22Rv1 (cell line): ENCODE measurements around the gene DUXB.

ENCODE experiments used
- H3K27ac ChIP-seq: fragments of 450-650 bp; 2 replicates; pipeline ENCODE4 v1.5.1; 2017
- ZFX ChIP-seq: fragments of 450-650 bp; IDR thresholded peaks from 2 replicates; pipeline ENCODE4 v1.6.1; 2017; ENCODE audit warnings: antibody characterized with exemption, borderline replicate concordance
- TF ChIP-seq, protein P1 (sequence below): fragments of 450-650 bp; IDR thresholded peaks from 2 replicates; pipeline ENCODE4 v1.5.1; 2017; ENCODE audit warnings: mild to moderate bottlenecking

Gene DUXB

DNA sequence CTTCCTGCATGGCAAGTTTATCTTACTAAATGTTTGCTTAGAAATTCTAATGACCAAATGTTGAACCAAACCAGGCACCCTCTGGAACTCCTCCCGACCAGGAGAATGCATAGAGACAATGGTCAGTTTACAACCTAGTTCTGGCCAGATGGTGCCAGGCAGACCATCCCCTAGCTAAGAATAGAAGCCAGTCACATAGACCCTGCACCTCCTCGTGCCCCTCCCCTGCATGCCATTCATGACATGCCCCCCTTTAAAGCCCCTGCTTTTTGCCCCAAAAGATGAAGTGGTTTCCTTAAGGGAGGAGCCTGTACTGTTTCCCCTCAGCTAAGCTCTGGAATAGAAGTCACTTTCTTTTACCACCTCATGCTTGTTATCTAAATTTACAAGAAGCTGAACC lies 31.6 kb upstream of the DUXB start:
- TF ChIP-seq ZFX = no peak
- TF ChIP-seq, protein P1, sequence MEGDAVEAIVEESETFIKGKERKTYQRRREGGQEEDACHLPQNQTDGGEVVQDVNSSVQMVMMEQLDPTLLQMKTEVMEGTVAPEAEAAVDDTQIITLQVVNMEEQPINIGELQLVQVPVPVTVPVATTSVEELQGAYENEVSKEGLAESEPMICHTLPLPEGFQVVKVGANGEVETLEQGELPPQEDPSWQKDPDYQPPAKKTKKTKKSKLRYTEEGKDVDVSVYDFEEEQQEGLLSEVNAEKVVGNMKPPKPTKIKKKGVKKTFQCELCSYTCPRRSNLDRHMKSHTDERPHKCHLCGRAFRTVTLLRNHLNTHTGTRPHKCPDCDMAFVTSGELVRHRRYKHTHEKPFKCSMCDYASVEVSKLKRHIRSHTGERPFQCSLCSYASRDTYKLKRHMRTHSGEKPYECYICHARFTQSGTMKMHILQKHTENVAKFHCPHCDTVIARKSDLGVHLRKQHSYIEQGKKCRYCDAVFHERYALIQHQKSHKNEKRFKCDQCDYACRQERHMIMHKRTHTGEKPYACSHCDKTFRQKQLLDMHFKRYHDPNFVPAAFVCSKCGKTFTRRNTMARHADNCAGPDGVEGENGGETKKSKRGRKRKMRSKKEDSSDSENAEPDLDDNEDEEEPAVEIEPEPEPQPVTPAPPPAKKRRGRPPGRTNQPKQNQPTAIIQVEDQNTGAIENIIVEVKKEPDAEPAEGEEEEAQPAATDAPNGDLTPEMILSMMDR = no peak
- H3K27ac ChIP-seq = peak overlapping the region; percentile 17; the same call in 1 of the 2 replicates

- TF ChIP-seq, protein P1 = no peak
- no peak for TF ChIP-seq ZFX
- H3K27ac ChIP-seq = no peak overlapping the region
Observed at GRCh38 chr16:75727221-75727620, 26.0 kb upstream of the DUXB start.

GRCh38 chr16:75726390-75726789 lies 25.1 kb upstream of the DUXB start, which contains the start of gene CPHXL:
Gene CPHXL (minus strand): TSS chr16:75726490. CDS start chr16:75726442, 48 bp downstream.
- no peak within 1 kb of the TSS for H3K27ac ChIP-seq
- TF ChIP-seq, protein P1 = no peak
- no peak for TF ChIP-seq ZFX

GRCh38 chr16:75718452-75718851 lies 17.2 kb upstream of the DUXB start:
- no peak for TF ChIP-seq ZFX
- TF ChIP-seq, protein P1 = no peak
- H3K27ac ChIP-seq = no peak overlapping the region

- H3K27ac ChIP-seq = no peak overlapping the region
- TF ChIP-seq, protein P1 = no peak
- TF ChIP-seq ZFX = no peak
Observed at GRCh38 chr16:75714661-75715060, 13.4 kb upstream of the DUXB start.

GRCh38 chr16:75710344-75710743 lies 9.1 kb upstream of the DUXB start:
- TF ChIP-seq, protein P1 = no peak
- no peak for TF ChIP-seq ZFX
- H3K27ac ChIP-seq = no peak overlapping the region

GRCh38 chr16:75703306-75703705 lies 2.0 kb upstream of the DUXB start:
- H3K27ac ChIP-seq = no peak overlapping the region

More at GRCh38 chr16:75703306-75703705, 2.0 kb upstream of the DUXB start:
- TF ChIP-seq, protein P1 = no peak
- no peak for TF ChIP-seq ZFX
